ENCODE measurements around the gene C1orf53.

GRCh38 chr1:197937381-197937780 lies 35.0 kb downstream of the C1orf53 start:
- TF ChIP-seq POLR2A (IDR thresholded peaks at IDR 0.05): no peak
- TF ChIP-seq CTCF (IDR thresholded peaks at IDR 0.05): no peak
- no peak for TF ChIP-seq POLR2AphosphoS5 (IDR thresholded peaks at IDR 0.05)
- no peak for TF ChIP-seq EP300 (IDR thresholded peaks at IDR 0.05; ENCODE audit: low read depth)
